OCI-LY7 (cell line): Measurements from ENCODE around the gene DBR1.

Source experiments
- CTCF ChIP-seq: fragments of 200-600 bp; sonication (generic); conservative IDR thresholded peaks from 2 replicates; pipeline ENCODE4 v1.5.1; 2014; ENCODE audit warnings: mild to moderate bottlenecking, antibody characterized with exemption, low read length, moderate library complexity, mixed read lengths
- EZH2phosphoT487 ChIP-seq: fragments of 200-600 bp; sonication (generic); IDR thresholded peaks from 2 replicates; pipeline ENCODE4 v1.6.1; 2018; ENCODE audit warnings: low read depth, borderline replicate concordance, mild to moderate bottlenecking, mixed run types, antibody characterized with exemption, low read length, moderate library complexity, mixed read lengths

GRCh38 chr3:138197524-138197923 lies 22.8 kb upstream of the DBR1 start:
- TF ChIP-seq CTCF (no peak), EZH2phosphoT487 (no peak)
